ENCODE data around the gene IGHMBP2. TPM values are rescaled to one million over a fixed set of nuclear protein-coding genes. Genes with fewer than 3 reads are reported as not detected.
"Not testable (repeated sequence)": the region's sequence is repeated elsewhere in the genome, so short reads cannot be mapped to it uniquely, and the experiment has no call there.

IGHMBP2 gene
- total and polyA plus RNA-seq, 9 of the 15 experiments (the other 6 are each of a cell fraction or from before 2014, with no cell fraction given): 1.6 to 24.8 (median 14.5) TPM

- TF ChIP-seq ZNF165 (CRISPR knock-in tag; IDR thresholded peaks at IDR 0.05; ENCODE audit: borderline replicate concordance): no peak
- no peak for TF ChIP-seq NONO (IDR thresholded peaks at IDR 0.05; ENCODE audit: low read depth in 2 of 2, low read length in 1 of 2)
- TF ChIP-seq RFX1 (IDR thresholded peaks at IDR 0.05): no peak
Observed at GRCh38 chr11:68973219-68973618, 69.5 kb downstream of the IGHMBP2 start (continued).

DNA sequence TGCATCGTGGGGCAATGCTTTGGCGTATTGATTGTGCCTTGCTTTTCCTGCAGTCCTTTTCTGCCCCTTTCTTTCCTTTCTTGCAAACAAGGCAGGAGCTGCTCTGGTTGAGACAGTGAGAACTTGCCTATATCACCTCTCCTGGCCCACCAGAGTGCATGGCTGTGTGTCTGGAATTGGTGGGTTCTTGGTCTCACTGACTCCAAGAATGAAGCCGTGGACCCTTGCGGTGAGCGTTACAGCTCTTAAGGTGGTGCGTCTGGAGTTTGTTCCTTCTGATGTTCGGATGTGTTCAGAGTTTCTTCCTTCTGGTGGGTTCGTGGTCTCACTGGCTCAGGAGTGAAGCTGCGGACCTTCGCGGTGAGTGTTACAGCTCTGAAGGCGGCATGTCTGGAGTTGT, 70.0 kb downstream of the IGHMBP2 start:
- in situ Hi-C loops (cut with MboI): not testable (repeated sequence)

More for the DNA sequence above, 70.0 kb downstream of the IGHMBP2 start:
- H4K20me1 ChIP-seq (replicated peaks; ENCODE audit: control insufficient read depth, insufficient read depth, low read length); H3K4me2 ChIP-seq (ENCODE audit: insufficient read depth, low read length); H3K9me1 ChIP-seq (ENCODE audit: control insufficient read depth, insufficient read depth, low read length); DNase-seq (ENCODE audit: extremely low read depth in 1 of 4, low spot score in 3 of 4); ATAC-seq; FAIRE-seq; POLR2A ChIA-PET; H3K36me3 ChIP-seq (ENCODE audit: control insufficient read depth, insufficient read depth, low read length); CTCF ChIA-PET (ENCODE audit: low intra/inter-chr PET ratio); H3K27ac ChIP-seq (ENCODE audit: extremely low read depth, low read depth, low read length); H3K79me2 ChIP-seq (ENCODE audit: control insufficient read depth, insufficient read depth, low read length); intact Hi-C loops (cut with micrococcal nuclease); H3K4me1 ChIP-seq (replicated peaks in 1 of 2; ENCODE audit: control insufficient read depth in 2 of 2, insufficient read depth in 2 of 2, low read length in 2 of 2); BruUV-seq (replicated peaks); H3K9me3 ChIP-seq (replicated peaks; ENCODE audit: control insufficient read depth, insufficient read depth, low read depth, low read length); H3K9ac ChIP-seq (ENCODE audit: insufficient read depth in 1 of 2, low read depth in 2 of 2, low read length in 2 of 2); H3K4me3 ChIP-seq; H2AFZ ChIP-seq (ENCODE audit: low read depth, low read length): not testable (repeated sequence)
- H3K27me3 ChIP-seq (ENCODE audit: control insufficient read depth in 2 of 2, insufficient read depth in 2 of 2, low read length in 2 of 2): peaks cover 26 to 42% of the 10 kb centered on the region in 2 experiments
- 62% methylated on average over 9 of the region's 12 CpGs for WGBS (ENCODE audit: insufficient coverage, low coverage, missing lambda C conversion rate)
